B cell (primary cell): ENCODE data around the gene IRGQ.

Experiments used
- CTCF ChIP-seq: fragments of 200-600 bp; IDR thresholded peaks from one replicate; pipeline ENCODE4 v1.8.0; 2022; ENCODE audit warnings: antibody characterized with exemption, mild to moderate bottlenecking
- EZH2 ChIP-seq: IDR thresholded peaks from 2 replicates; pipeline ENCODE4 v1.6.1; 2012; ENCODE audit warnings: borderline replicate concordance, low read depth, mild to moderate bottlenecking, moderate library complexity, low read length; ENCODE audit not compliant: insufficient read depth, poor library complexity, severe bottlenecking

- TF ChIP-seq CTCF, result peak; percentile 53
- TF ChIP-seq EZH2, result no peak
Observed at GRCh38 chr19:43534816-43535761, 60.8 kb downstream of the IRGQ start.
